GM21367 (cell line): Measurements from ENCODE around the gene JOSD2.

Experiments used
- ATAC-seq: cut with Tn5 transposase; IDR thresholded peaks from one replicate; pipeline ENCODE4 v1.9.1; 2021; ENCODE audit not compliant: unreplicated experiment

JOSD2 gene

GRCh38 chr19:50514346-50515167 is 3.6 kb upstream of the JOSD2 start:
- ATAC-seq: no peak

- ATAC-seq: no peak
Observed at GRCh38 chr19:50513746-50514345, 2.9 kb upstream of the JOSD2 start, which contains the start of gene ASPDH. Gene ASPDH, minus strand, starts transcription at chr19:50513913. Its CDS starts 90 bp downstream, at chr19:50513823.

GRCh38 chr19:50512999-50513745 is 2.2 kb upstream of the JOSD2 start:
- no peak for ATAC-seq

- no peak for ATAC-seq
Observed at GRCh38 chr19:50512112-50512998, 1.4 kb upstream of the JOSD2 start.

GRCh38 chr19:50510700-50511068 is 307 bp downstream of the JOSD2 start:
- ATAC-seq: no peak

- no peak for ATAC-seq
Observed at GRCh38 chr19:50510121-50510670, 795 bp downstream of the JOSD2 start.

GRCh38 chr19:50509366-50509765 is 1.6 kb downstream of the JOSD2 start:
- ATAC-seq: no peak

GRCh38 chr19:50508843-50509190 is 2.2 kb downstream of the JOSD2 start:
- ATAC-seq: no peak

GRCh38 chr19:50507376-50507775 is 3.6 kb downstream of the JOSD2 start:
- no peak for ATAC-seq

- no peak for ATAC-seq
Observed at GRCh38 chr19:50506700-50507099, 4.3 kb downstream of the JOSD2 start.

GRCh38 chr19:50505856-50506611 is 5.0 kb downstream of the JOSD2 start:
- ATAC-seq: no peak

GRCh38 chr19:50501568-50502475 is 9.2 kb downstream of the JOSD2 start:
- no peak for ATAC-seq

- ATAC-seq: no peak
Observed at GRCh38 chr19:50501186-50501567, 9.8 kb downstream of the JOSD2 start.

GRCh38 chr19:50500753-50501151 is 10.2 kb downstream of the JOSD2 start:
- ATAC-seq: no peak

- no peak for ATAC-seq
Observed at GRCh38 chr19:50500060-50500752, 10.8 kb downstream of the JOSD2 start.

- no peak for ATAC-seq
Observed at GRCh38 chr19:50498219-50499056, 12.6 kb downstream of the JOSD2 start.

- ATAC-seq: no peak
Observed at GRCh38 chr19:50497022-50497405, 14.0 kb downstream of the JOSD2 start.
